ENCODE results near the gene BTAF1. TPM values are rescaled to one million over a fixed set of nuclear protein-coding genes. Genes with fewer than 3 reads are reported as not detected.

The BTAF1 gene
- total RNA-seq, 3 donors from 2014 or later: 25.7 to 34.4 (median 27.0) TPM

GRCh38 chr10:91931526-91932190, 8.1 kb downstream of the BTAF1 start:
- ATAC-seq (no peak), DNase-seq (no peak)
- intact Hi-C loops (cut with DNase I, micrococcal nuclease): no loop called here
- Histone ChIP-seq H3K4me3 (no peak overlapping the region), H3K36me3 (ENCODE audit: low read depth) (no peaks in the 10 kb centered on the region), H3K4me1 (ENCODE audit: low read depth) (peaks cover 12% of the 10 kb centered on the region), H3K9me3 (no peaks in the 10 kb centered on the region)
- no peak for TF ChIP-seq CTCF (IDR thresholded peaks at IDR 0.05)

GRCh38 chr10:91932737-91933136, 9.2 kb downstream of the BTAF1 start:
- TF ChIP-seq CTCF (IDR thresholded peaks at IDR 0.05): no peak
- H3K4me3 ChIP-seq: no peak overlapping the region

GRCh38 chr10:91935886-91936285, 12.3 kb downstream of the BTAF1 start:
- Histone ChIP-seq H3K4me3 (no peak overlapping the region), H3K36me3 (ENCODE audit: low read depth) (no peaks in the 10 kb centered on the region), H3K9me3 (no peaks in the 10 kb centered on the region), H3K4me1 (ENCODE audit: low read depth) (peaks cover 7% of the 10 kb centered on the region)
- ATAC-seq (no peak), DNase-seq (no peak)
- TF ChIP-seq CTCF (IDR thresholded peaks at IDR 0.05): no peak
- intact Hi-C loops (cut with DNase I, micrococcal nuclease): no loop called here

More at GRCh38 chr10:91932737-91933136, 9.2 kb downstream of the BTAF1 start:
- ATAC-seq (no peak), DNase-seq (no peak)
- Histone ChIP-seq H3K36me3 (ENCODE audit: low read depth) (no peaks in the 10 kb centered on the region), H3K9me3 (no peaks in the 10 kb centered on the region), H3K4me1 (ENCODE audit: low read depth) (peaks cover 12% of the 10 kb centered on the region)
- intact Hi-C loops (cut with DNase I, micrococcal nuclease): no loop called here

GRCh38 chr10:91939653-91940052, 16.1 kb downstream of the BTAF1 start:
- DNase-seq: no peak
- no peak for TF ChIP-seq CTCF (IDR thresholded peaks at IDR 0.05)
- ATAC-seq: no peak
- Histone ChIP-seq H3K36me3 (ENCODE audit: low read depth) (no peaks in the 10 kb centered on the region), H3K9me3 (no peaks in the 10 kb centered on the region), H3K4me1 (ENCODE audit: low read depth) (no peaks in the 10 kb centered on the region), H3K4me3 (no peak overlapping the region)
- intact Hi-C loops (cut with DNase I, micrococcal nuclease): no loop called here

- no peak for TF ChIP-seq CTCF (IDR thresholded peaks at IDR 0.05)
- intact Hi-C loops (cut with DNase I, micrococcal nuclease): no loop called here
- no peaks in the 10 kb centered on the region for H3K9me3 ChIP-seq
- ATAC-seq (no peak), DNase-seq (no peak)
- H3K36me3 ChIP-seq (ENCODE audit: low read depth): no peaks in the 10 kb centered on the region
- no peaks in the 10 kb centered on the region for H3K4me1 ChIP-seq (ENCODE audit: low read depth)
- no peak overlapping the region for H3K4me3 ChIP-seq
Measured at GRCh38 chr10:91941426-91941825, 17.9 kb downstream of the BTAF1 start.
